C4-2B (cell line): ENCODE results near the gene PRKD3.

Source experiments
- CTCF ChIP-seq: fragments of 450-650 bp; conservative IDR thresholded peaks from 2 replicates; pipeline ENCODE4 v1.5.1; 2017; ENCODE audit warnings: mild to moderate bottlenecking
- ZFX ChIP-seq: fragments of 450-650 bp; IDR thresholded peaks from 2 replicates; pipeline ENCODE4 v1.6.1; 2017

GRCh38 chr2:37365669-37366068 lies 41.0 kb upstream of the PRKD3 start:
- no peak for TF ChIP-seq CTCF
- TF ChIP-seq ZFX = no peak
